Fibroblast of the aortic adventitia (primary cell): ENCODE results near the gene DOCK4. TPM values are rescaled to one million over a fixed set of nuclear protein-coding genes. Genes with fewer than 3 reads are reported as not detected.

Experiments used
- DNase-seq: peaks from one replicate; pipeline ENCODE4 v3.0.0-alpha.2; 2010; ENCODE audit warnings: low read depth
- H3K4me3 ChIP-seq: 2 replicates; pipeline ENCODE4 v1.5.1; 2011; ENCODE audit warnings: low read depth, mild to moderate bottlenecking, control low read depth, low read length, moderate library complexity
- total RNA-seq: library from RNA; depleted of rRNA; stranded (reverse); fragments of >200 nt; gene quantifications from 2 replicates; pipeline ENCODE4 v1.2.3, GENCODE V29; 2012; ENCODE audit warnings: low replicate concordance
- TF ChIP-seq, protein P1 (sequence below): IDR thresholded peaks from 2 replicates; pipeline ENCODE4 v1.5.1; 2011; ENCODE audit warnings: mild to moderate bottlenecking, low read length, control low read depth, inconsistent platforms; ENCODE audit not compliant: insufficient read depth

The DOCK4 gene
- total RNA-seq, 1 donor: 25.9 TPM

DNA sequence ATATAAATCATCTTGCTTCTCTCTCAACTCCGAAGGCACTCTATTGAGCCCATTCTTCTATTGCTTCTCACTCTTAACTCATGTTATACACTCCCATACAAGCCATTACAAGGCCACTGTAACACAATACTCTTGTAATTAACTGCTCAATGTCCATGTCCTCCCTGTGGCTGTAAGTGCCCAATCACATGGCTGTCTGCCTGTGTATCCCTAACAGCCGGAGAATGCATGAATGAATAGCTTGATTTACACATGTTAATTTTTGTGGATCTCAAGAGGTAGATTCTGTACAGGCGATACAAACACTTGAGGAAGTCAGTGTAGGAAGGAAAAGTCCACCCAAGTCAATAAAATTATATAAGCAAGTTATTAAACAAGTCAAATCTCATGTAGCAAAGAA lies 215.6 kb downstream of the DOCK4 start:
- no peak for DNase-seq
- TF ChIP-seq, protein P1, sequence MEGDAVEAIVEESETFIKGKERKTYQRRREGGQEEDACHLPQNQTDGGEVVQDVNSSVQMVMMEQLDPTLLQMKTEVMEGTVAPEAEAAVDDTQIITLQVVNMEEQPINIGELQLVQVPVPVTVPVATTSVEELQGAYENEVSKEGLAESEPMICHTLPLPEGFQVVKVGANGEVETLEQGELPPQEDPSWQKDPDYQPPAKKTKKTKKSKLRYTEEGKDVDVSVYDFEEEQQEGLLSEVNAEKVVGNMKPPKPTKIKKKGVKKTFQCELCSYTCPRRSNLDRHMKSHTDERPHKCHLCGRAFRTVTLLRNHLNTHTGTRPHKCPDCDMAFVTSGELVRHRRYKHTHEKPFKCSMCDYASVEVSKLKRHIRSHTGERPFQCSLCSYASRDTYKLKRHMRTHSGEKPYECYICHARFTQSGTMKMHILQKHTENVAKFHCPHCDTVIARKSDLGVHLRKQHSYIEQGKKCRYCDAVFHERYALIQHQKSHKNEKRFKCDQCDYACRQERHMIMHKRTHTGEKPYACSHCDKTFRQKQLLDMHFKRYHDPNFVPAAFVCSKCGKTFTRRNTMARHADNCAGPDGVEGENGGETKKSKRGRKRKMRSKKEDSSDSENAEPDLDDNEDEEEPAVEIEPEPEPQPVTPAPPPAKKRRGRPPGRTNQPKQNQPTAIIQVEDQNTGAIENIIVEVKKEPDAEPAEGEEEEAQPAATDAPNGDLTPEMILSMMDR: no peak
- H3K4me3 ChIP-seq: no peak overlapping the region

DNA sequence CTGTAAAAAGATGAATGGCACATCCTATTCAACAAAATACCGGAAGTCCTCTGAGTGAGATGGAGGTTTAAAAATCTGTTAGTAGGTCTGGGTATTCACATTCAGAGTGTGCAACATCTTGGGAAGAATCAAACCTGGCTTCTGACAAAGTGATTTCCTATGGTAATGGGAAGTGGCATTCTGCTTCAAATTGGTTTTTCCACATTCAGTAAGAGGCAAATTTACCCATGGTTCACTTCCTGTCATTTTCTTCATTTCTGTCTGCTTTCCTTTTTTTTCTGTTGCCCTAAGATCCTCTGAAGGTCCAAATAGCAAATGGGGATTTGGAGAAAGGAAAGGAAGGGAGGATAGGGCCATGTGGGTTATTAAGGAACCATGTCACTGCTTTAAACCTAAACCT lies 218.3 kb downstream of the DOCK4 start:
- DNase-seq: no peak
- no peak overlapping the region for H3K4me3 ChIP-seq
- TF ChIP-seq, protein P1: no peak

DNA sequence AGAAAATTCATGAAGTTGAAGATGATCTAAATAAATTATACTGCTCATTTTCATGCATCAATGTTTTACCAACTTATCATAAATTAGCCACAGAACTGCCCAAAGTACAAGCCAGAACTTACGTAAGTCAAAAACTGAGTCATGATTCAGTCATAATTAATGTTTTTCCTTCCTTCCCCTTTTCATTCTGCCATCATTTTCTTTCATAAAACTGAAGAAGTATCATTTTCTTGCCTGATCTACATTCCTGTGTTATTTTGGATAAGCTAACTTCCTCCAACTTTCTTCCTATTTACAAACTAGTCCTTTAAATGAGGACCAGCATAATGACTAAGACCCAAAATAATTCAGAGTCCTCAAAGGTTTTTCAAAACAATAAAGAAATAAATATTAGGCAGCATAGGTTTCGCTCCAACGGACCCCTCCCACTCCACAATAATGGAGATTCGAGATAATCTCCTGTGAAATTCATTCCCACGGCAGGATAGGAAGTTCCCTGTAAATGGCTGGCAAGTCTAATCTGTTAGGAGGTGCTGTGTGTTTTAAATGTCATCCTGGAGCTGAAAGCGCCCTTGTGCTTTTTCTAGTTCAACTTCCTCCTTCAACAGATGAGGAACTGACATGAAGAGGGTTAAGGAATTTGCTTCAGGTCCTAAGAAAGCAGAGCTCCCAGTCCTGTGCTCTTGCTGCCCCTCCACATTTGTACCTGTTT lies 218.9 kb downstream of the DOCK4 start:
- no peak overlapping the region for H3K4me3 ChIP-seq
- peak; percentile 74 for DNase-seq
- TF ChIP-seq, protein P1: no peak

DNA sequence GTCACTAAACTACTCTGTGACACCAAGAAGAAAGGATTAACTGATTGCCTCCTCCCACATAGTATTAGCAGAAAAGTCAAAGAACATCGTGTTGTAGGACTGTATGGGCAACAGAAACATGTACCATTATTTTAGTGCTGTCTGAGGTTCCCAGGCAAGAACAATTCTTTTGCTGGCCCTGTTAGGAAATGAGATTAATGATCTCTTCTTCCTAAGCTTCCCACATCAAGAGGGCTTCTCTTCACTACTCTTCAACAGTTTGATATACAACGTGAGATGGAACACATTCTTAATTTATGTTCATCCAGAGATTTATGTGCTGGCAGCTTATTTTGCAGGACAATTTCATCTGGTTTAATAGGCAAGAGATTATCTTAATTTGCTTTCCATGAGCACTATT lies 219.6 kb downstream of the DOCK4 start:
- TF ChIP-seq, protein P1: no peak
- no peak for DNase-seq
- no peak overlapping the region for H3K4me3 ChIP-seq

DNA sequence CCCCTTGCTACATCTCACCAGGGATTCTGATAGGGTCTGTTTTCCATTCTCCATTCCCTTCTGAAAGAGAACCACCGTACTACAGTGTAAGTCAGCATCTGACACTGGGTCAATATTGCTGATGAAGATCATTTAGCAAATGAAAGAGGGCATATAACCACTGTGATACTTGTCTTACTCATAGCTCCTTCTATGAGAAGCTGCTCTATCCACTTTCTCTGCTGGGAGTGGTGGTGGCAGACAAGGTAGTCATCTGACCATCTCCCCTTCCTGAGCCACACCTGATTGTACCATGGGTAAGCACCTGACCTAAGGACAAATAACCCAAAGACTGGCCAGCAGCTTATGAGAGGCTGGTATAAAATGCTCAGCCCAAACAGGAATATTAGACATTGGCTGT lies 220.4 kb downstream of the DOCK4 start:
- no peak for DNase-seq
- no peak overlapping the region for H3K4me3 ChIP-seq
- TF ChIP-seq, protein P1: no peak

DNA sequence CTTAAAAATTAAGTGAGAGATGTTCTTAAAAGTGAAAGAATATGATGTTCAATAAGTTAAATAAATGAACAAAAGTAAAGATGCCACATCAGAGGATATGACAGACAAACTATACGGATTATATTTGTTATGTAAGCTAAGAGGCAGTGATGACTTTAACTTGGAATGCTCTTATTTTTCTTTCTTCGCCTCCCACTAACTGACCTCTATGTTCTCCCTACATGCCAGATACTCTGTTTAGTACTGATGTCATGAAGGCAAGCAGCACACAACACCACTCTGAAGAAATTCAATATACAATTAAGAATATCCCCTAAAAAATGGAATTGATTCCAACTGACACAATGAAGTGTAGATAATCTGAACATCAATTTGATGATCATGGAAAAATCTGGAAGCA lies 223.4 kb downstream of the DOCK4 start:
- DNase-seq: peak; percentile 59
- TF ChIP-seq, protein P1: no peak
- no peak overlapping the region for H3K4me3 ChIP-seq

DNA sequence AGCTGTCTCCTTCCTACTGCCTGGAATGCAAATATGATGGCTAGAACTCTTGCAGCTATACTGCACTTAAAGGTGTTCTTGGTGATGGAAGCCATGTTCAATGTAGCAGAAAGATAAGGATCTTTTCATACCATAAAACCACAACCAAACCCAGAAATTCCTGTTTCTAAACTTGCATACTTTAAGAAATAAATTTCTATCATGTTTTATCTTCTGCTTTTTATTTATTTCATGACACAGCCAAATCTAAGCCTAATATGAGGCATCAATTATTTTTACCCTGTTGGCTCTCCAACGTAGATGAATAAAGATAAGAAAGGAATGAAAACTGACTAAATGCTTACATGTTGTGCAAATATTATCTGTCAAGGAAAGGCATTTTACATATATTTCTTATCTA lies 224.1 kb downstream of the DOCK4 start:
- no peak overlapping the region for H3K4me3 ChIP-seq
- peak; percentile 41 for DNase-seq
- TF ChIP-seq, protein P1: no peak
